ENCODE results near the gene RXRG. TPM values are rescaled to one million over a fixed set of nuclear protein-coding genes. Genes with fewer than 3 reads are reported as not detected.

The RXRG gene
- polyA plus RNA-seq, 1 donor from 2014 or later = 0.78 TPM

DNA sequence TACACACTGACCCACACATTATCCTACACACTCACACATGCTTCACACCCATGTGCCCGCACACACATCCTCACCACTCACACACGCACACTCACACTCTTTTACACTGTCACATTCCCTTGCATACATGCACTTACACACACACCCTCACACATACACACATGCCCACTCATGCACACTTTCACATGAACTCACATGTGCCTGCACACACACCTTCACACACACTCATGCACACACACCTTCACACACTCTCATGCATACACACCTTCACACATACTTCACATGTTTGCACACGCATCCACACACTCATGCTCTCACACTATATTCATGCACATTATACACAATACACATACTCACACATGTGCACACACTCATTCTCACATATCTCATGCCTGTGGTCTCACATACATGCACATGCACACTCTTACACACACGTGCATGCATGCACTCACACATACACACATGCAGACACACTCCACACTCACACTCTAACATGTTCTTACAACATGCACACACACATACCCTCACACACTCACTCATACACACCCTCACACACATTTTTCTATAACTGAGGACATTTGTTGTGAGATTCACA lies 42.3 kb downstream of the RXRG start:
- no peak overlapping the region for H2AFZ ChIP-seq (ENCODE audit: low read depth, low read length)

DNA sequence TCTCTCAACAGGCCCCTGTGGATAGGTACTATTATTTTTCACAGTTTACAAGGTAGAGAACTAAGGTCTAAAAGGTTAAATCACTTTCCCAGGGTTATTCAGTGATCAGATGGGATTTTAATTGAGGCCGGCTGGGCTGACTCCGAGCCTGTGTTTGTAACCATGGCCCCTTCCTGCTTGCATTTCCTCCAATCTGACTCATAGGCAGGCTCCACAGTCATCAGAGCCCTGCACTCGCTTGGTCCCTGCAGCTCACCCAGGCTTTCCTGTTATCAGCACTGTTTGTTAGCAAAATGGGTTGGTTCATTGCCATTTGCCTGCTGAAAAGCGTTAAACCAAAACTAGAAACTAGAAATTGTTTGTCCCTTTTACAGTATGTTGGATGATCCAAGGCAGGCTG lies 47.0 kb downstream of the RXRG start:
- Histone ChIP-seq H3K27me3 (ENCODE audit: insufficient read depth, low read depth, low read length) (no peaks in the 10 kb centered on the region), H3K4me2 (ENCODE audit: low read length) (no peak overlapping the region), H4K20me1 (ENCODE audit: insufficient read depth) (no peaks in the 10 kb centered on the region), H3K9me2 (ENCODE audit: insufficient read depth, low read length) (no peaks in the 10 kb centered on the region), H3K79me2 (replicated peaks; ENCODE audit: insufficient read depth, low read length) (no peaks in the 10 kb centered on the region), H3K9ac (ENCODE audit: low read length) (no peak overlapping the region), H3K27ac (ENCODE audit: low read length) (no peak overlapping the region), H3F3A (ENCODE audit: insufficient read depth, low read length, poor library complexity, severe bottlenecking) (no peaks in the 10 kb centered on the region), H3K36me3 (ENCODE audit: insufficient read depth, low read length) (no peaks in the 10 kb centered on the region), H2AFZ (ENCODE audit: low read depth, low read length) (no peak overlapping the region), H3K4me3 (ENCODE audit: low read length) (no peak overlapping the region), H3K9me3 (ENCODE audit: low read length) (no peaks in the 10 kb centered on the region)
- TF ChIP-seq, protein P1, sequence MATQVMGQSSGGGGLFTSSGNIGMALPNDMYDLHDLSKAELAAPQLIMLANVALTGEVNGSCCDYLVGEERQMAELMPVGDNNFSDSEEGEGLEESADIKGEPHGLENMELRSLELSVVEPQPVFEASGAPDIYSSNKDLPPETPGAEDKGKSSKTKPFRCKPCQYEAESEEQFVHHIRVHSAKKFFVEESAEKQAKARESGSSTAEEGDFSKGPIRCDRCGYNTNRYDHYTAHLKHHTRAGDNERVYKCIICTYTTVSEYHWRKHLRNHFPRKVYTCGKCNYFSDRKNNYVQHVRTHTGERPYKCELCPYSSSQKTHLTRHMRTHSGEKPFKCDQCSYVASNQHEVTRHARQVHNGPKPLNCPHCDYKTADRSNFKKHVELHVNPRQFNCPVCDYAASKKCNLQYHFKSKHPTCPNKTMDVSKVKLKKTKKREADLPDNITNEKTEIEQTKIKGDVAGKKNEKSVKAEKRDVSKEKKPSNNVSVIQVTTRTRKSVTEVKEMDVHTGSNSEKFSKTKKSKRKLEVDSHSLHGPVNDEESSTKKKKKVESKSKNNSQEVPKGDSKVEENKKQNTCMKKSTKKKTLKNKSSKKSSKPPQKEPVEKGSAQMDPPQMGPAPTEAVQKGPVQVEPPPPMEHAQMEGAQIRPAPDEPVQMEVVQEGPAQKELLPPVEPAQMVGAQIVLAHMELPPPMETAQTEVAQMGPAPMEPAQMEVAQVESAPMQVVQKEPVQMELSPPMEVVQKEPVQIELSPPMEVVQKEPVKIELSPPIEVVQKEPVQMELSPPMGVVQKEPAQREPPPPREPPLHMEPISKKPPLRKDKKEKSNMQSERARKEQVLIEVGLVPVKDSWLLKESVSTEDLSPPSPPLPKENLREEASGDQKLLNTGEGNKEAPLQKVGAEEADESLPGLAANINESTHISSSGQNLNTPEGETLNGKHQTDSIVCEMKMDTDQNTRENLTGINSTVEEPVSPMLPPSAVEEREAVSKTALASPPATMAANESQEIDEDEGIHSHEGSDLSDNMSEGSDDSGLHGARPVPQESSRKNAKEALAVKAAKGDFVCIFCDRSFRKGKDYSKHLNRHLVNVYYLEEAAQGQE (IDR thresholded peaks at IDR 0.05; ENCODE audit: borderline replicate concordance) = no peak
- TF ChIP-seq, protein P2, sequence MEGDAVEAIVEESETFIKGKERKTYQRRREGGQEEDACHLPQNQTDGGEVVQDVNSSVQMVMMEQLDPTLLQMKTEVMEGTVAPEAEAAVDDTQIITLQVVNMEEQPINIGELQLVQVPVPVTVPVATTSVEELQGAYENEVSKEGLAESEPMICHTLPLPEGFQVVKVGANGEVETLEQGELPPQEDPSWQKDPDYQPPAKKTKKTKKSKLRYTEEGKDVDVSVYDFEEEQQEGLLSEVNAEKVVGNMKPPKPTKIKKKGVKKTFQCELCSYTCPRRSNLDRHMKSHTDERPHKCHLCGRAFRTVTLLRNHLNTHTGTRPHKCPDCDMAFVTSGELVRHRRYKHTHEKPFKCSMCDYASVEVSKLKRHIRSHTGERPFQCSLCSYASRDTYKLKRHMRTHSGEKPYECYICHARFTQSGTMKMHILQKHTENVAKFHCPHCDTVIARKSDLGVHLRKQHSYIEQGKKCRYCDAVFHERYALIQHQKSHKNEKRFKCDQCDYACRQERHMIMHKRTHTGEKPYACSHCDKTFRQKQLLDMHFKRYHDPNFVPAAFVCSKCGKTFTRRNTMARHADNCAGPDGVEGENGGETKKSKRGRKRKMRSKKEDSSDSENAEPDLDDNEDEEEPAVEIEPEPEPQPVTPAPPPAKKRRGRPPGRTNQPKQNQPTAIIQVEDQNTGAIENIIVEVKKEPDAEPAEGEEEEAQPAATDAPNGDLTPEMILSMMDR (IDR thresholded peaks at IDR 0.05; ENCODE audit: poor library complexity, severe bottlenecking) = no peak
- no peak for TF ChIP-seq POLR2AphosphoS5 (IDR thresholded peaks at IDR 0.05)
- TF ChIP-seq RAD21 (conservative IDR thresholded peaks at IDR 0.05) = no peak
- no peak for TF ChIP-seq EP300 (conservative IDR thresholded peaks at IDR 0.05; ENCODE audit: poor library complexity, severe bottlenecking)
- no peak for TF ChIP-seq MXI1 (conservative IDR thresholded peaks at IDR 0.05; ENCODE audit: poor library complexity, severe bottlenecking)
- no peak for TF ChIP-seq SMC3 (conservative IDR thresholded peaks at IDR 0.05; ENCODE audit: poor library complexity)
- no peak for TF ChIP-seq TAF1 (IDR thresholded peaks at IDR 0.05; ENCODE audit: low read depth)
- no peak for TF ChIP-seq EZH2 (IDR thresholded peaks at IDR 0.05; ENCODE audit: borderline replicate concordance, insufficient read depth, low read length, poor library complexity, severe bottlenecking)

More for the DNA sequence above, 42.3 kb downstream of the RXRG start:
- no peak overlapping the region for H3K9ac ChIP-seq (ENCODE audit: low read length)
- H3F3A ChIP-seq (ENCODE audit: insufficient read depth, low read length, poor library complexity, severe bottlenecking) = no peaks in the 10 kb centered on the region
- TF ChIP-seq TAF1 (IDR thresholded peaks at IDR 0.05; ENCODE audit: low read depth) = no peak
- no peaks in the 10 kb centered on the region for H3K9me2 ChIP-seq (ENCODE audit: insufficient read depth, low read length)
- H3K4me2 ChIP-seq (ENCODE audit: low read length) = no peak overlapping the region
- H3K27ac ChIP-seq (ENCODE audit: low read length) = no peak overlapping the region
- no peaks in the 10 kb centered on the region for H3K36me3 ChIP-seq (ENCODE audit: insufficient read depth, low read length)
- H3K4me3 ChIP-seq (ENCODE audit: low read length) = no peak overlapping the region
- H3K27me3 ChIP-seq (ENCODE audit: insufficient read depth, low read depth, low read length) = no peaks in the 10 kb centered on the region
- no peaks in the 10 kb centered on the region for H3K79me2 ChIP-seq (replicated peaks; ENCODE audit: insufficient read depth, low read length)
- no peaks in the 10 kb centered on the region for H3K9me3 ChIP-seq (ENCODE audit: low read length)
- no peaks in the 10 kb centered on the region for H4K20me1 ChIP-seq (ENCODE audit: insufficient read depth)
